Measurements from ENCODE around the gene TLL1. TPM values are rescaled to one million over a fixed set of nuclear protein-coding genes. Genes with fewer than 3 reads are reported as not detected.

Gene TLL1
- total RNA-seq, 1 experiment from 2014 or later = not detected

- in situ Hi-C loops (cut with HindIII; ENCODE audit: low pct_unique_long_range_greater_than_20kb, low sequenced_read_pairs) = no loop called here
- no peak for DNase-seq (ENCODE audit: low read depth, low spot score)
Observed at GRCh38 chr4:166077782-166078181, 204.7 kb downstream of the TLL1 start.

DNA sequence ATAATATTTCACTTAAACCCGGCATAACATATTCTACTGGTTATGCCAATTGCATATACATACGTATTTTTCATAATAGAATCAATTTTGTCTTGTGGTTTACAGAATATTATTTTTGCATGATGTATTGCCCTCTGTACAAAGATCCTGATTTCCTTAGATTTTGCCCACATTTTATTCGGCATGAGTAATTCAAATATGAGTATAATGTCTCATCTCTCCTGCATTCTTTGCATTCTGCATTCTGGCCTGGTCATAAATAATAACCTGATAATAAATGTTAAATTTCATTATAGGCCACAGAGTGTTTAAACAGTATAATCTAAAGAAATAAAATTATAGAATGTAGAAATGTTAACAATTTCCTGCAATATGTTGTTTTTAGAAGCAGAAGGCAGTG, 205.3 kb downstream of the TLL1 start:
- no peak for DNase-seq (ENCODE audit: low read depth, low spot score)
- in situ Hi-C loops (cut with HindIII; ENCODE audit: low pct_unique_long_range_greater_than_20kb, low sequenced_read_pairs) = no loop called here

DNA sequence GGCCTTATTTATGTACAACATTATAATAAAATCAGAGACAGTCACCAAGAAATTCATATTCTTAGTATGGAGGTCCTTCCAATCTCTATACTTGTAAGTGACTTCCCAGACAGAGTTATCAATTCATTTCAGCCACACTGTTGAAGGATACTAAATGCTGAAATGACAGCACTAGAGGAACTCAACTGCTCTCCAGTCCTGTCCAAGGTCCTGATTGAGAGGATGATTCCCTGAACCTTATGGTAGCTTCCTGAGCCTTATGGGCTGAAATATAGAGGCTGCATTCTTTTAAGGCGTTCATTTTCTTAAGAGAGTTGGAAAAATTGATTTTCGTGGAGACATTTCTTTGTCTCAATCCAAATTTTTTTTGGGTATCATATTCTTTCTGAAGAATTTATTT, 205.9 kb downstream of the TLL1 start:
- no peak for DNase-seq (ENCODE audit: low read depth, low spot score)
- in situ Hi-C loops (cut with HindIII; ENCODE audit: low pct_unique_long_range_greater_than_20kb, low sequenced_read_pairs) = no loop called here

GRCh38 chr4:166087569-166087968, 214.5 kb downstream of the TLL1 start:
- in situ Hi-C loops (cut with HindIII; ENCODE audit: low pct_unique_long_range_greater_than_20kb, low sequenced_read_pairs) = no loop called here
- DNase-seq (ENCODE audit: low read depth, low spot score) = no peak

- DNase-seq (ENCODE audit: low read depth, low spot score) = no peak
- in situ Hi-C loops (cut with HindIII; ENCODE audit: low pct_unique_long_range_greater_than_20kb, low sequenced_read_pairs) = no loop called here
Observed at GRCh38 chr4:166088576-166088975, 215.5 kb downstream of the TLL1 start.

- in situ Hi-C loops (cut with HindIII; ENCODE audit: low pct_unique_long_range_greater_than_20kb, low sequenced_read_pairs) = no loop called here
- no peak for DNase-seq (ENCODE audit: low read depth, low spot score)
Observed at GRCh38 chr4:166091146-166091545, 218.1 kb downstream of the TLL1 start.

GRCh38 chr4:166091912-166092510, 219.0 kb downstream of the TLL1 start:
- DNase-seq (ENCODE audit: low read depth, low spot score) = peak; percentile 66
- in situ Hi-C loops (cut with HindIII; ENCODE audit: low pct_unique_long_range_greater_than_20kb, low sequenced_read_pairs) = no loop called here

DNA sequence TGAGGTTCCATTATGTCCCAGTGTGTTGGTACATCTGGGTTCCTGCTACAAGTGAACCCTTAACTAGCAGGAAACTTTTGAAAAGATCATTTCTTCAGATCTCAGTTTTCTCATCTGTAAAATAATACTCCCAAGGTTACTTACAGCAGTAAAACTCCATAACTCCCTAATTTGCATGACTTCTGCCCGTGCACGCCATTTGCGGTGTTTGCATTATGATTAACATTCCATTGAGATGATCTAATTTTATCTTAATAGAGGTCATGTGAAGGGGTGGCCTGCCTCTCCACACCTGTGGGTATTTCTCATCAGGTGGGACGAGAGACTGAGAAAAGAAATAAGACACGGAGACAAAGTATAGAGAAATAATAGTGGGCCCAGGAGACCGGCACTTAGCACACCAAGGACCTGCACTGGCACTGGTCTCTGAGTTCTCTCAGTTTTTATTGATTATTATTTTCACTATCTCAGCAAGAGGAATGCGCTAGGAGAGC, 219.8 kb downstream of the TLL1 start:
- no peak for DNase-seq (ENCODE audit: low read depth, low spot score)
- in situ Hi-C loops (cut with HindIII; ENCODE audit: low pct_unique_long_range_greater_than_20kb, low sequenced_read_pairs) = no loop called here

DNA sequence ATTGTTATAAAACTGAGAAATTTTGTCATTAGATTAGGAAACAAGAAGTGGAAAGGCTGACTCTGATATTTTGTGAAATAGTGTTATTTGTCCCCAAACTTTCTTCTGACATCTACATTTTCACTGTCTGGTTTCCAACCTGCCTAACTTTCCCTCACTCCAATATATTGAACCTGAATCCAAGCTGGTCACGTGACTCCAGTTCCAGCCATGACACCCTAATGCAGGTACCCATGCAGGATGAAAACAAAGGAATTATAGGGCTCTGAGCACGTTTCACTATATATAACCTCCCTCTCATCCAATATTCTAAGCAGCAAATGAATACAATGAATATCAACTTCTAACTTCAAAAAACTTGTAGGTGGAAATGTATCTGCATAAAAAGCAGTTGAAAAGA, 231.6 kb downstream of the TLL1 start:
- no peak for DNase-seq (ENCODE audit: low read depth, low spot score)
- in situ Hi-C loops (cut with HindIII; ENCODE audit: low pct_unique_long_range_greater_than_20kb, low sequenced_read_pairs) = no loop called here

DNA sequence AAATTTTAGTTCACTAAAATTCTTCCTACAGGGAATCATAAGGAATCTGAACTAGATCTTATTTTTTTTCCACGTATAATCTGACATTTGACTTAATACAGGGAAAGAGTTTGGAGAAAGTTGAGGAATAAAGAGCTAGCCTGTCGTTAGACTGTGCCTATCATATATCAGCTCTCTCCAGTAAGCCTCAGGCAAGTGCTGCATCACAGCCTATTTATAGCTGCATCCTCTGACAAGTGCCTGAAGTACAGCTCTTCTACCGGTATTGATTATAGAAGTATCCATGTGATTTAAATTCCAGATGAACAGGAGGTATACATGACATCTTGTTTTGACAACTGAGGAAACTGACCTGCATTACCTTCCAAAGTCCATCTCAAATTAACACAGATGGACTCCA, 248.9 kb downstream of the TLL1 start:
- no peak for DNase-seq (ENCODE audit: low read depth, low spot score)
- in situ Hi-C loops (cut with HindIII; ENCODE audit: low pct_unique_long_range_greater_than_20kb, low sequenced_read_pairs) = no loop called here

- DNase-seq (ENCODE audit: low read depth, low spot score) = no peak
- in situ Hi-C loops (cut with HindIII; ENCODE audit: low pct_unique_long_range_greater_than_20kb, low sequenced_read_pairs) = no loop called here
Observed at GRCh38 chr4:166123546-166123945, 250.5 kb downstream of the TLL1 start.

DNA sequence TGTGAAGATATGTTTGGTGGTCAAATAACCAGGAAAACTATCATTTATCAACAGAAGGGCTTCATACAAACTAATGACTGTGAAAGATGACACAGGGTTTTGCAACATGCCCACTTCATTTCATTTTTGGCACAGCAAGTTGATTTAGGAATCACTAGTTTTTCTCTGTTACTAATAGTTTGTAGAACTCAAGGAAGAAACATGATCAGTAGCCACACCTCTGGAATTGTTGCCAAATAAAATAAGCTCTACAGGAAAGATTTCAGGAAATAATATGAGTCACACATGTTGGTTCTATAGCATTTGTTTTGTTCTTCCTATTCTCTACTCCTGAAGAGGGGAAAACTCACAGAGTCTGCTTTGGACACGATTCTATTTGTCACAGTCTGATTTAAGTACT, 255.4 kb downstream of the TLL1 start:
- DNase-seq (ENCODE audit: low read depth, low spot score) = no peak
- in situ Hi-C loops (cut with HindIII; ENCODE audit: low pct_unique_long_range_greater_than_20kb, low sequenced_read_pairs) = no loop called here

- DNase-seq (ENCODE audit: low read depth, low spot score) = no peak
- in situ Hi-C loops (cut with HindIII; ENCODE audit: low pct_unique_long_range_greater_than_20kb, low sequenced_read_pairs) = no loop called here
Observed at GRCh38 chr4:166134285-166134684, 261.2 kb downstream of the TLL1 start.

DNA sequence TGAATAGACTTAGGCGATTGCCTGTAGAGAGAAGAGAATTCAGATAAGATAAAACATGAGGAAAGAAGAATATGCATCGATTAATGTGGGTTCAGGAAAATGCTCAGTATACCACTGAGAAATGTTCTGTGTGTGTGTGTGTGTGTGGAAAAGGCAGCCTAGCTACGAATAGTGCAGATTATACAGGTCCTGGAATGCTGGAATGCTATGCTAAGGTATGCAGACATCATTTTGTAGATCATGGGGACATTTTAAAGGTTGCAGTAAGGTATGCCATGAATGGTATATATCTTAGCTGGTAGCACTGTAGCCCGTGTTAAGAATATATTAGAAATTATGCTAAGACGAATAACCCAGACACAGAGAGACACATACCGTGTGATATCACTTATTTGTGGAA, 267.9 kb downstream of the TLL1 start:
- in situ Hi-C loops (cut with HindIII; ENCODE audit: low pct_unique_long_range_greater_than_20kb, low sequenced_read_pairs) = no loop called here
- no peak for DNase-seq (ENCODE audit: low read depth, low spot score)

DNA sequence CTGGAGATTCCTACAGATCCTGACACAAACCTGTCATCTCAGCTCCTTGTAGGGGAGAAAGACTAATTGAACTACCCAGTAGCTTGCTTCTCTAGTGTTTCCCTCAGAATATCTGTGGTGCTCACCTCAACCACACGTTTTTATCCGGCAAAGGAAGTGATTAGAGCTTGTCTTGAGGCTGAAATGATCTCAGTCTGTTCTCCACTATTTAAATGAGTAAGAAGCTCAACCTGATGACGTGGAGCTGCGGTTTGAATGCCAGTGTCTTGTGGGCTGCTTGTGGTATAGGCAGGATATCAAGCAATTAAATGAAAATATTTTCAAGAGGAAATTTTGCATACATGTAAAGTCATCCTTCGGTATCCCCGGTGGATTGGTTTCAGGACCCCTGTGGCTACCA, 270.2 kb downstream of the TLL1 start:
- in situ Hi-C loops (cut with HindIII; ENCODE audit: low pct_unique_long_range_greater_than_20kb, low sequenced_read_pairs) = no loop called here
- peak; percentile 12 for DNase-seq (ENCODE audit: low read depth, low spot score)

- in situ Hi-C loops (cut with HindIII; ENCODE audit: low pct_unique_long_range_greater_than_20kb, low sequenced_read_pairs) = no loop called here
- no peak for DNase-seq (ENCODE audit: low read depth, low spot score)
Observed at GRCh38 chr4:166144607-166145006, 271.6 kb downstream of the TLL1 start.

- DNase-seq (ENCODE audit: low read depth, low spot score) = no peak
- in situ Hi-C loops (cut with HindIII; ENCODE audit: low pct_unique_long_range_greater_than_20kb, low sequenced_read_pairs) = no loop called here
Observed at GRCh38 chr4:166146806-166147540, 273.9 kb downstream of the TLL1 start.

Data from SK-MEL-5 (cell line).